HG03066 (cell line): ENCODE data around the gene ANAPC4.

Source experiments
- ATAC-seq: cut with Tn5 transposase; IDR thresholded peaks from one replicate; pipeline ENCODE4 v1.9.1; 2021; ENCODE audit warnings: low read depth; ENCODE audit not compliant: unreplicated experiment

The ANAPC4 gene

GRCh38 chr4:25377572-25378436 lies 741 bp downstream of the ANAPC4 start:
- ATAC-seq = peak; percentile 4

GRCh38 chr4:25378437-25378743 lies 1.3 kb downstream of the ANAPC4 start:
- ATAC-seq = no peak

DNA sequence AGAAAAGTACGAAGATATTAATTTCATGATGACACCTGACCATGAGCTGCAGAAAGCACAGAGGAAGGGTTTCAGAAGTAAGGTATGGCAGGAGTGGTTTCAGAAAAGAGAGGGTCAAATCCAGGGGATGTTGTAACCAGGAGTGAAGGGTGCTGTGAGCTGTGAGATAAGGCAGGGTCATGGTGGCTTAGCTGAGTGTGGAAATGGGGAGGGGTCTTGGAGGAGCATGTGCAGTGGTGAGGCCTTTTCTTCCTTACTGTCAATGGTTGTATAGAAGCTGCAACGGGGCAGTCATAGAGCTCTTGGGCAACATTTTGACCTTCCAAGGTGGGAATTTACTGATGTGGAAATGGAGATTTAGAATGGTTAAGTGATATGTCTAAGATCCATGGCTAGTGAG lies 2.5 kb downstream of the ANAPC4 start:
- ATAC-seq = no peak

DNA sequence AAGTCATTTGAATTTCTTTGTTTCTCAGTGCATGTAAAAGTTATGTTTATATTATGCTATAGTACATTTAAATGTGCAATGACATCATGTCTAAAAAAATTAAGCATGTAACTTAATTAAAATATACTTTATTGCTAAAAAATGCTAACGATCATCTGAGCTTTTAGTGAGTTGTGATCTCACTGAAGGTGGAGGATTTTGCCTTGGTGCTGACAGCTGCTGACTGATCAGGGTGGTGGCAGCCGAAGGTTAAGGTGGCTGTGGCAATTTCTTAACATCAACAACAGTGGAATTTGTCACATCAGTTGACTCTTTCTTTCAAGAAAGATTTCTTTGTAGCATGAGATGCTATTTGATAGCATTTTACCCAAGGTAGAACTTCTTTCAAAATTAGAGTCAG lies 6.6 kb downstream of the ANAPC4 start:
- ATAC-seq = no peak

GRCh38 chr4:25386926-25387325 lies 9.9 kb downstream of the ANAPC4 start:
- no peak for ATAC-seq

DNA sequence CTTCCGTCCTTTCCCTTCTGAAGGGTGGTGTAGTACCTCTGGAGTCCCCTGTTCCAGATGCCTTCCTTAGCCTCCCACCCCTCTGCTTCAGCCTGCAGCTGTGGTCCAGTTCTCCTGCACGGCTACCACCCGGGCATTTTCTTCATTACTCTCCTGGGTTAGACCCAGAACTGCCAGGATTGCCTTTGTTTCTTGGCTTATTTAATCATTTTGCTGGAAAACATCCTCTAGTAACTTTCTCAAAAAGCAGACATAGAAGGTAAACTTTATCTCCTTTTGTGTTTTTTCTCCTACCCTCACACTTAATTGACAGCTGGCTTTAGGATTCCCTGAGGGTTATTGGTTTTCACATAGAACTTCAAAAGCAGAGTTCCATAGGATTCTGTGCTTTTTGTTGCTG lies 20.2 kb downstream of the ANAPC4 start:
- ATAC-seq = no peak

DNA sequence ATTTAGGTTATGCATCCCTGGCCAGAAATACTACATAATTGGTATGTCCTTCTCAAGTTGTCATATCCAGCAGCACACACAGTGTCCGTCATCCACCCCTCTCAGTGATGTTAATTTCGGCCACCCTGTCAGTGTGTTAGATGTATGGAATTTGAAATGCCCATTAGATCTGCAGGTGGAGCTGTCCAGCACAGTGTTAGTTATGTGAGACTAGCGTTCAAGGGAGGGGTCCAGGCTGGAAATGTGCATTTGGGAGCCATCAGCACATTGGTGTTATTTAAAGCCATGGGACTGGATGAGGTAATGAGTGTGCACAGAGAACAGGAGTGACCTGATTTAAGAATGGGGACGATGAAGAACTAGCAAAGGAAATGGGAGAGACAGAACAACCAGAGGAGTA lies 22.4 kb downstream of the ANAPC4 start:
- ATAC-seq = no peak

DNA sequence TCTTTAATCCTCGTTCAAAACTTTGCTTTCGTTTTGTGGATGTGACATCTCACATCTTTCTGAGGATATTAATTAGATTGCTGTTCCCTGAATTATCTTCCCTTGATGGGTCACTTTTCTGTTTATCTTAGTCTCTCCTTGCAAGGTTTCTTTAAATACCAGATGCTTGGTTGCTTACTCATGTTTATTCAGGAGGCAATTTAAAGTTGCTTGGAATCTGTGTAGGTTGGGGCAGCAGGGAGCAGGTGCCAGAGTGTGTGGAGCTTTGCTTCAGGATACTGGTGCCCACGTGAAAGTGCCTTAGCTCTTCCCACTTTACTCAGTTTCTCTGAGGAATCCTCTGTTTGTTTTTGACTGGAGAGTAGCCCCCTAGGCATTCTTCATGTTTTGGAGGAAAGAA lies 24.0 kb downstream of the ANAPC4 start:
- no peak for ATAC-seq

GRCh38 chr4:25402521-25402920 lies 25.5 kb downstream of the ANAPC4 start:
- no peak for ATAC-seq

DNA sequence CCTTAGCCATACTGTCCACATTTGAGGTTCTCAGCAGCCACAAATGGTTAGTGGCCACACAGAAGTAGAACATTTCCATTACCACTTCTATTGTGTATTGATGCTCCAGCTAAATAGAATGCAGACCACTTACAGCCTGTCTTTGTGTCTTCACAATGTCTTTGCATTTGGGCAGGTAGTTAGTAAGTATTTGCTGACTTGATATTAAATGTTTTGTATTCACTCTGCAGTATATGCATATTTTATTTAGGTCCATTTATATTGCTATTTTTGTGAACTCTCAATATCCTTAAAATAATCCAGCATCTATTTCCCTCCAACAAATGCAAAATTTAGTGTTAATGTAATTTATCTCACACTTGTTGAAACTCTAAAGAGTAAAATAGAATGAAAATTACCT lies 26.6 kb downstream of the ANAPC4 start:
- ATAC-seq = no peak

- no peak for ATAC-seq
These were observed 28.4 kb downstream of the ANAPC4 start for GRCh38 chr4:25405453-25405852.

DNA sequence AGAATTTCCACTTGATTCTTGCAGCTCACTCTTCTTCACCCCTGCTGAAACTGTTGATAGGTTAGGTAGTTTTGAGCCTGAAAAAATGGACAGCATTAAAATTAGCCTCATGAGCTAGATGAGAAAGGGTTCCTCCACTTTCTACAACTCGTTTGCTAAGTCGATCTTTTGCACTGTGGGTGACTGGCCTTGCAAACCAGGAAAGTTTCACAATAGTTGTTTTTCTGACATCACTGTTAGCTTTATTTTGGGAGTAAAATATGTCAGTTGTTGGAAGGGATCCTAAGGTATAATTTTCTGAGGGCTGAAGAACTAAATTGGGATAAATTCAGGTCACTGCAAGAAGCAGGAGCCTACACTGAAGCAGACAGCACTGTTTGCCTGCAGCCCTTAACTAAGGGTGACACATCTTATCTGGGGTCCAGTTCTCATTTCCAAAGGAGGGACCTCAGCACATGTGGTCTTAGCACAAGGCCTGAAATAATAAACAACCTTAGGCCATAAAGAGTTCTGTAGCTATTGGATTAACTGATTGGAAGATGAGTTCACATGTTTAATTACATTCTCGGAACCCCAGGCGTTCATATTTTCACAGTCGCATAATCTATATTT lies 29.1 kb downstream of the ANAPC4 start:
- ATAC-seq = no peak

DNA sequence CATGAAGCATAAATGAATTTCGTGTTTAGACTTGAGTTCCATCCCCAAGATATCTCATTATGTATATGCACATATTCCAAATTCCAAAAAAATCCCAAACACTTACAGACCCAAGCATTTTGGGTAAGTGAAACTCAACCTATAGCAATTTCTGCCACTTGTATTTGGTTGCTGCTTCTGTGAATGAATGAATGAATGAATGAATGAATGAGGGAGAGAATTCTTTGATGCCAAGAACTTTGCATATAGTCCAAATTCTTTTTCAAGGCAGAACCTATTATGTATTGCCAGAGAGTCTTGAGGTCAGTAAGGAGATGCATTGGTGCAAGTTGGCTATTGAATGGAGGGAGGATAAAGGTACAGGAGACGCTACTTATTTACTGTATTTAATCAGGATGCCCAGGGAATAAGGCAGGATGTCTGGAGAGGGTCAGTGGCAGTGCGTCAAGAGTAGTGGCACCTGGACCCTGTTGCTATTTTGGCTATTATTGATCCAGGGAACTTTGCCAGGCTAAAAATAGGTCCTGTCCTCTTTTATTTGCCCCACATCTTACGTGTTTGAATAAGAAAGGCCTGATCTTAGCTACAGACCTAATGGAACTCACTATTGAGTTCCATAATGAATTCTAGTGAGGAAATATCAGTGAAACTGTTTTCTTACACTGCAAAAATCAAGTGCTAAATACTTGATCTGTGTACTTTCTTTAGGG lies 33.9 kb downstream of the ANAPC4 start:
- no peak for ATAC-seq

DNA sequence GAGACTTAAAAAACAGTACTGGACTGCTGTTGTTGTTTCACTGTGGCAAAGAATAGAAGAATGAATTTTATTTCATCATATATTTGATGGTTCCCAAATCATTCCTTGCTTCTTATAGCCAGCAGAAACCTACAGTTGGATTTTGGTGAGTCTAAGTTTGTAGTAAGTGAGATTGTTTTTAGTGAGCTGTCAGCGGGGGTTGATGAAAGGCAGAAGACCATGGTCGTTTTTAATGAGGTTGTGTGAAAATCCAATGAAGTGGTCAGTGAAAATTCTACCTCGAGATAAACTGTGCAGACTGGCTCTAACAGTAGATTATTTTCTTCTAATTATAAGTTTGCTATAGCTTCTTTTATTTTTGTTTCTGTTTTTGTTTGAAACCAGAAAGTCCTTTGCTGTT lies 36.2 kb downstream of the ANAPC4 start:
- no peak for ATAC-seq

DNA sequence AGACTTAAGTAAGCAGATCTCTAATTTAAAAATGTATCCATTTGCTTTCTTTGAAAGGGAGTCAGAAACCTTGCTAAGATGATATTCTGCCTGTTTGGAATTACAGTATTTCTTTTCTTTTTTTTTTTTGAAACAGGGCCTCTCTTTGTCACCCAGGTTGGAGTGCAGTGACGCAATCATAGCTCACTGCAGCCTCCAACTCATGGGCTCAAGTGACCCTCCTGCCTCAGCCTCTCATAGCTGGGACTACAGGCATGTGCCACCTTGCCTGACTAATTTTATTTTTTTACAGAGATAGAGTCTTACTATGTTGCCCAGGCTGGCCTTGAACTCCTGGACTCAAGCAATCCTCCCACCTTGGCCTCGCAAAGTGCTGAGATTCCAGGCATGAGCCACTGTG lies 40.0 kb downstream of the ANAPC4 start:
- ATAC-seq = no peak

DNA sequence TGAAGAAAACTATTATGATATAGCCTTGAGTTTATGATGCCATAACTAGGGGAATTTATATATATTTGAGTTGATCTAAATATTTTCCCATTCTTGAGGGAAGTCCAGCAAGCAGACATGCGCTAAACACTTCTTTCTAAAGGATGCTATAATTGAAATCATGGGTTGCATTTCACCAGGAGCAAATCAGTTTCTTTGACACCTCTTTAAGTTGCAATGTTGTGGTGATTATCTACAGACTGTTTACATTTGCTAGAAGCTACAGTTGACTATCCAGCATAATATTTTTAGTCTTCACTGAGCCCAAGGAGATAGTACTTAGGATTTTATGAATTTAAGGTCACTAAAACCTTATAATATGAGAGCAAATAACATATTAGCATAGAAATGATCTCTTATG lies 43.9 kb downstream of the ANAPC4 start:
- no peak for ATAC-seq

DNA sequence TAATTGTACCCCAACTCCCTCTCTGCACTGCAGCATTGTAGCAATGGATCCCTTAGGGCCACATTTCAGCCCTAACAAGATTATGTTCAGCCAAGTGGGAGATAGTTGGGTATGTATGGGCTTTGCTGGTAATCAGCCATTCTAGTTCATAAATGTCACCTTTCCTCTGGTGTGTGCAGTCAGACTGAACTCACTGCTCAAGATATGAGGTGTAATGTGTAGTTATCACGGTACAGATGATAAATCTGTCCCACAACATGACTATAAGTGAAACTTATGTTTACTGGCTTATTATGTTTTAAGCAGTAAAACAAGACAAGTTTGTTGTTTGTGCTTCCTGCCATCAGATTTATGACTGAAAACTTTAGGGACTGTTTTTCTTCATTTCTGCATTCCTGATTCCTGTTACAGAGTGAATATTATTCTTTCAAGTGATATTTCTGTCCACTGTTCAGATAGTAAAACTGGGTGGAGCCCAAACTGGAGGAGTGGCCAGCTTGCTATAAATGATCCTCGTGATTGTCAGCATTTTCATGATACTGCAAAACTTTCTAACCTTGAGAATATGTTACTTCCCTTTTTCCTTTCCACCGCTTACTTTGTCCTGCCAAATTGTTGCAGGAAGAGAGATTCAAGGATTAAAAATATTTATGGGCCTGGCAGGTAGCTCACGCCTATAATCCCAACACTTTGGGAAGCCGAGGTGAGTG lies 44.9 kb downstream of the ANAPC4 start:
- ATAC-seq = no peak

DNA sequence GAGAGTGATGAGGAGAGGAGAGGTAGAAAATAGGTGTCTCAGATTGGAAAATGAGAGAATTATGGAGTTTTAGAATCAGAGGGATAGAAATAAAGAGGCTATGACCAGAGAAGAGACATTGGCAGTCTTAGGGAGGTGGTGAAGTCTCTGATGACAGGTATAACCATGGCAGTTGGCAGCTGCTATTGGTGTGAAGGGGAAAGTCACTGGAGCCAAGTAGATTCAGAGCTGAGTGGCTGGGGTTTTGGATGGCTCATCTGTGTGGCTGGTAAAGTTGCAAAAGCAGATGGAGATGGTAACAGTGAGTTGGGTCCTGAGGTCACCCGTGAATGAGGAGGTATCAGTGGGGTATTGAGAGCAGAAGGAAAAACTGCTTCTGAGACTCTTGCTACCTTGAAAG lies 46.5 kb downstream of the ANAPC4 start:
- ATAC-seq = no peak

GRCh38 chr4:25424539-25425228 lies 47.6 kb downstream of the ANAPC4 start:
- no peak for ATAC-seq

GRCh38 chr4:25425361-25425760 lies 48.3 kb downstream of the ANAPC4 start:
- no peak for ATAC-seq

GRCh38 chr4:25427871-25428270 lies 50.8 kb downstream of the ANAPC4 start:
- no peak for ATAC-seq
